Mucosa of gallbladder (tissue), 1 donor: ENCODE measurements around the gene STRIP2. TPM values are rescaled to one million over a fixed set of nuclear protein-coding genes. Genes with fewer than 3 reads are reported as not detected.
"Not testable (repeated sequence)": the region's sequence is repeated elsewhere in the genome, so short reads cannot be mapped to it uniquely, and the experiment has no call there.

ENCODE experiments used
- DNase-seq: peaks from one replicate; pipeline ENCODE4 v3.0.0-alpha.2; 2020; ENCODE audit warnings: low spot score
- total RNA-seq: library from RNA; stranded (reverse); gene quantifications from one replicate; pipeline ENCODE4 v1.2.1, GENCODE V29; 2021
- donor health status: DM: no; HTN: no; CAD: no.

The STRIP2 gene
- total RNA-seq, 1 donor from 2014 or later = 2.1 TPM

- no peak for DNase-seq
These were observed 12.4 kb upstream of the STRIP2 start for GRCh38 chr7:129421717-129422250.

- no peak for DNase-seq
These were observed 11.5 kb upstream of the STRIP2 start for GRCh38 chr7:129422727-129423126.

- DNase-seq = no peak
These were observed 10.4 kb upstream of the STRIP2 start for GRCh38 chr7:129423700-129424410.

GRCh38 chr7:129426482-129426881, 7.8 kb upstream of the STRIP2 start:
- DNase-seq = no peak

GRCh38 chr7:129427526-129428045, 6.6 kb upstream of the STRIP2 start:
- DNase-seq = no peak

GRCh38 chr7:129431911-129432643, 2.2 kb upstream of the STRIP2 start:
- DNase-seq = no peak

GRCh38 chr7:129434675-129435318, 565 bp downstream of the STRIP2 start:
- DNase-seq = no peak

GRCh38 chr7:129435414-129435829, 1.2 kb downstream of the STRIP2 start:
- no peak for DNase-seq

GRCh38 chr7:129436335-129436923, 2.2 kb downstream of the STRIP2 start:
- no peak for DNase-seq

- no peak for DNase-seq
These were observed 3.0 kb downstream of the STRIP2 start for GRCh38 chr7:129437190-129437589.

- no peak for DNase-seq
These were observed 4.1 kb downstream of the STRIP2 start for GRCh38 chr7:129438281-129438838.

GRCh38 chr7:129438839-129439651, 4.8 kb downstream of the STRIP2 start:
- DNase-seq = no peak

GRCh38 chr7:129439963-129440625, 5.9 kb downstream of the STRIP2 start:
- DNase-seq = no peak

- DNase-seq = no peak
These were observed 9.4 kb downstream of the STRIP2 start for GRCh38 chr7:129443612-129444011.

- not testable (repeated sequence) for DNase-seq
These were observed 10.5 kb downstream of the STRIP2 start for GRCh38 chr7:129444776-129445175.

- DNase-seq = not testable (repeated sequence)
These were observed 12.7 kb downstream of the STRIP2 start for GRCh38 chr7:129446925-129447324.

GRCh38 chr7:129447445-129447844, 13.2 kb downstream of the STRIP2 start:
- DNase-seq = not testable (repeated sequence)

- DNase-seq = not testable (repeated sequence)
These were observed 14.4 kb downstream of the STRIP2 start for GRCh38 chr7:129448608-129449007.

- DNase-seq = no peak
These were observed 16.1 kb downstream of the STRIP2 start for GRCh38 chr7:129450295-129450694.
